NCI-H1048 (cell line): ENCODE measurements around the gene KLF13.

ENCODE experiments used
- DNase-seq: peaks from one replicate; lab custom pipeline; 2025; lab: John Stamatoyannopoulos, UW

KLF13 gene

DNA sequence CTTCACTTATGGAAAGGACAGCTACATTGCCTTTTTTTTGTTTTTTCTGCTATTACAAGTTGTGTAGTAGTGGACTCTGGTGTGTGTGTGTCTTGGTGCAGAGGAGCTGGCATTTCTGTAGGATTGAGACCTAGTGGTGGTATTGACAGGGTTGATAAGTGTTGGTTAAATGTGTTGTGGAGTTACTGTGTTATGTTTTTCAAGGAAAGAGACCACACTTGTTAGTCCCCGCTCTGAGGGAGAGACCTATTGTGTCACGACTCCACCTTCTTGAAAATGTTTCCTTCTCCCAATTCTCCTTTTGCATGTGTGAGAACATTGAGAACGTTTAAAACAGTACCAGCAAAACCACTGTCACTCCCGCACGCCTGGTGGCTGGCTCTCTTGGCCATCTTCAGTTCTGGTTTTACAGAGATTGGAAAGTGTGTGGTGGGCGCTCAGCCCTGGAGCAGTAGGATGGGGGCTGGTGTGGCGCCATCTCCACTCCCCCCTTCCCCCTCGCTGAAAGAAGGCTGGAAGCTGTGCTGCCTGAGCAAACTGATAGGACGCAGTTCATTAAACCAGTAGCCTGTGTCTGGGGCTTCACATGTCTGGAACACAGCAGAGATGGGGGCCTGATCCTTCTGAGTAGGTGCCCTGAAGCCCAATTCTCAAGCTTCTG lies 5.5 kb downstream of the KLF13 start:
- no peak for DNase-seq

DNA sequence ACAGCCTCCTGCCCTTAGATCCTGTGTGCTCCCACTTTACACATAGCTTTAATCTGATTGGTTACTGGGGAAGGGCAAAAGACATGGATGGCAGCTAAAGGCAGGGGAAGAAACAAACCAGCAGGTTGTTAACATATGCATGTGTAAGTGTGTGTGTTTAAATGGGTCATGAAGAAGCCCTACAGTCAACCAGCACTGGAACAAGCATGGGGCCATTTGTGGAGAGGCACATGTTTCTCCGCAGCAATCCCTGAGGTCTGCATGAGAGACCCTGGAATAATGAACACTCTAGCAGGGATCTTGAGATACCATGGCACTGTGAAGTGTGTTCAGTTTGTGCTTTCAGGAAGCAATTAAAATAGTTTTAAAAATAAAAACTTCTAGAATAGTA lies 6.0 kb downstream of the KLF13 start:
- no peak for DNase-seq

DNA sequence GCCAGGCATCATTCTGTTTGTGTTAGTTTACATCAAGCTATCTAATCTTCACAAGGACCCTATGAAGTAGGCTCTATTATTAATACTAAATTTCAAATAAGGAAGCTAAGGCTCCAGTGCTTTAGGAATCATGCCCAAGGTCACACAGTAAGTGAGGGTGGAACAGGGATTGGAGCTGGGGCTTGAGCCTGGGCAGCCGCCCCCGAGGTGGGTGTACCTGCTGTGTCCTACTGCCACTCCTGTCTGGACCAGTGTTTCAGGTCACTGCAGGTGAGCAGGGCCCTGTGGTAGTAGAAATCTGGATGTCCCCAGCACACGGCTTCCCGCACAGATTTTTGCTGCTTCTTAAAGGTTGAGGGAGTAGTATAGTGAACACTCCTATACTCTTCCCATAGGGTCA lies 6.5 kb downstream of the KLF13 start:
- no peak for DNase-seq

DNA sequence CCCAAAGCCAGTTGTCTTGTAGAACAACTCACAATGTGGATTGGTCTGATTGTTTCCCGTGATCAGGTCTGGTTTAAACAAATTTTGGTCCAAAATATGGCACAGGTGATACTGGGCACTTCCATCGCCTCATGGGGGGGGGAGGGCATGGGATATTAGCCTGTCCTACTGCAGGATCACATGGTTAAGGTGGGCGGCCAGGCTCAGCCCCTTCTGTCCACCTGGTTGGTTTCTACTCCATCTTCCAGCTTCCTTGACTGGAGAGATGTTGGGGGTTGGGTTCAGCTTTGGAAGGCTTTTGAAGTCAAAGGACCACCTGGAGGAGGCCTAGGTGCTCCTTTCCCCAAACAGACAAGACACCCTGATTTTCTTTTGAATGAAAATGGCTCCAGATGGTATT lies 7.2 kb downstream of the KLF13 start:
- DNase-seq = no peak

DNA sequence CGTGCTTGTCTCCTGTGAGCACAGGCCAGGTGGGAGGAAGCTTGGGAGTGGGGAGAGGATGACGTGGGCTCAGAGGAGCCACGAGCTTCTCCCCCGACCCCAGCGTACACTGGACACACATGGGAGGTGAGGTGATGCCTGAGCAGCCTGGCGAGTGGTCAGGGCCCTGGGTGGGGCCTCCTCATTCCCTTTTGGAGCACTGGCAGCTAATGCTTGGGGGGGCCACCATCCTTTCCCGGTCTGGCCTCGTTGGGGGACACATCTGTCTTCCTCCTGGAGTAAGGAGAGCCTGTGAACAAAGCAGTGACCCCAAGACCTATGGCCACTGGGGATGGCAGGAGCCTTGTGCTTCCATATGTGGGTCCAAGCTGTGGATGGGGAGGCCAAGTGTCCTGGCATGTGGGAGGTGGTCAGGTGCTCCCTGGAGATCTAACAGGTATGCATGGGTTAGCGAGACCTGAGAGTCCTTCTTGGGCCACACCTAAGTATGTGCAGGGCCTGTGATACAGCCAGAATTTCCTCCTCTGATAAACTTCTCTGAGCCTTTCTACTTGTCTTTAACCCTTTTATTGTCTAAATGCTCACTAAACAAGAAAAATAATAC lies 9.5 kb downstream of the KLF13 start:
- DNase-seq = no peak

DNA sequence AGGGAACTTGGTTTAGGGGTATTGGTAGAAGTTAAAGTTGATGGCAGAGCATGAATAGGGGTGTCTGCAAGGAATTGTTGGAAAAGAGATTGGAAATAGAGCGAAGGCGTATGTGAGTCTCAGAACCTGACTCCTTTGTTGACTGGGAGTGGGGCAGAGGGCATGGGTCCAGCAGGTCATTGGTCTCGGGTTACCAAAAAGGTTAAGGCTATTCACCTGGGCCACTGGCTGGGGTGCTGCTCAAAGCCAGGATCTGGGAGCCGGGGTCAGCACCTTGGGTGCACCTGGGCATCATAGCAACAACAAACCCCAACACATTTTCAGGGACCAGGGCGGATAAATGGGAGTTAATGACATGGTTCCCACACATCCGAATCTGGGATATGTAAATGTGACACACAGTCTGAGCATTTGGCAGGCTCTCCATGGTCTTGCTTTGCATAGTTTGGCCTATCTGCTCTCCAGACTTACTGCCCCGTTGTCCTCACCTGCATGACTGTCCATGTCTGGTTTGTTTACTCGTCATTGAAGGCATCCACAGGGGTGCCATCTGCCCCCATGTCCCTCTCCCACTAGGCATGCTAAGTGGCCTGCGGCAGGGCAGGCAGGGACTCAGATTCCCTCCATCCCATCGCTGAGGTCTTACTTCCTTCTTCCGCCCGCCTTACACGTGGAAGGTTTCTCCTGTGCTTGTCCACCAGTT lies 10.1 kb downstream of the KLF13 start:
- no peak for DNase-seq

DNA sequence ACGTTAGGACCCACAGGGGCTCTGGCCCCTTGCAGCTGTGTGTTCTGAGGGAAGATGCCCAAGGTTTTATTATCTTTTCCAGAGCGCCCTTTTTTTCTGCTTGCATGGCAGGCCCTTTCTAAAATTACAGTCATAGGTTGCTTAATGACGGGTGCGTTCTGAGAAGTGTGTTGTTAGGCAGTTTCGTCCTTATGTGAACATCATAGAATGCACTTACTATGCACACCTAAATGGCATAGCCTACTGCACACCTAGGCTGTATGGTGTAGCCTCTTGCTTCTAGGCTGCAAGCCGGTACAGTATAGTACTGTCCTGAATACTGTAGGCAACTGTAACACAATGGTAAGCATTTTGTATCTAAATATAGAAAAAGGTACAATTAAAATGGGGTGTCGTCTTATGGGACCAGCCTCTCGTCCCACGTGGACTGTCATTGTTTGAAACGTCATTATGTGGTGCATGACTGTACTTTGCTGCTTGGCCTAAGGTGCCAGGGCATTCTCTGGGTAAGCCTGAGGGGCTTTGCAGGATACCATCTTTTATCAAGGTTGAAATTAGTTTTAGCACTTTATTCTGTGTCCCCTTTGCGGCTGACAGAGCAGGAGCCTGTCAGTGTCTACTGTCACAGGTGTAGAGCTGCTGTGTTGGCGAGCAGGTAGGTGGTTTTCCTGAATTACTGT lies 10.9 kb downstream of the KLF13 start:
- DNase-seq = no peak

DNA sequence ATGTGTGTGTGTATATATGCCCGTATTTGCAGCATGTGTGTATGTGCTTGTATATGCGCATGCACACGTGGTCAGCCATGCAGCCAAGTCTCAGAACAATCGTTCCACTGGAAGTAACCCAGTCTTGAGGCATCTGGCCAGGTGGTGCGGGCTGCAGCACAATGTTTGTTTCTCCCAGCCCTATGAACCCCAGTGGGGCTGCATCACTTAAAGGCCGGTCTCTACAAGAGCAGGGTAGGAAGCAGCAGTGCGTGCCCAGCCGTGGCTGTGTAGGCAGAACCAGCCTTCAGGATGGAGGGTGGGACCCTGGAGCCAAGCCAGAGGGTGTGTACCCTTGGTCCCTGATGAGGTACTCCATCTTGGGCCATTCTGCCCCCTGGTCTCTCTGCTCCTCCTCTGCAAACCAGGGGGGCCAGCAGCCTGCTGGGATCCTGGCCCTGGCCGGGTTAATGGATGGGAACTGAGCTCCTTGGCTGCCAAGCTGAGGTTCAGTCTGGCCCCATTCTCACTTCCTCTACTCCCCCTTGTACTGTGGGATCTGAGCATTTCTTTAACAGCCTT lies 11.8 kb downstream of the KLF13 start:
- no peak for DNase-seq

DNA sequence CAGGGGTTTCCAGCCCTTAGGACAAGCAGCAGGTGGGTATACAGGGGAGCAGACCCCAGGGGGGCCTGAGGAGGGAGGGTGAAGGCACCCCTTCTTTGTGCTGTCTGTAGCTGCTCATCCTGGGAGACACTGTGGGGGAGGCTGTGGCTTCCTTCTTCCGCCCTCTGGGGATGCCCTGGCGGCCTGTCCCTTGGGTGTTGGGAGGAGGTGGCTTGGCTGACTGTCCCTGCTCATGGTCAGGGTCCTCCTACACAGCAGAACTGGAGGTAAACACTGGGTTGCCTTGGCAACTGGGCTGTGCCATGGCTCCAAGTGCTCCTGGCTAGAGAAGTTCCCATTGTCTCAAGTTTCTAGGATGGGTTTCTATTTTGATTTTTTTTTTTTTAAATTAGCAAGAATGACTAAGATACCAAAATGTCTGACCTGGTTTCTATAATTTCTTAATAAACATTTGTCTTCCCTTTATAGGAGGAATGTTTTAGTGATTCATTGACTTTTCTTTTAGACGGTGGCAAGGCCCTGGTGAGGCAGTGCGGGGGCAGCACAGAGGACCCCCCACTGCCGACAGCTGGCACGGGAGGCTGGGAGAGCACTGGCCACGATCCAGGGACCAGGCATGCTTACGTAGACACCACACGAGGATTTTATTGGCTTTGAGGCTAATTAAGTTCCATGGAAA lies 12.4 kb downstream of the KLF13 start:
- DNase-seq = no peak

DNA sequence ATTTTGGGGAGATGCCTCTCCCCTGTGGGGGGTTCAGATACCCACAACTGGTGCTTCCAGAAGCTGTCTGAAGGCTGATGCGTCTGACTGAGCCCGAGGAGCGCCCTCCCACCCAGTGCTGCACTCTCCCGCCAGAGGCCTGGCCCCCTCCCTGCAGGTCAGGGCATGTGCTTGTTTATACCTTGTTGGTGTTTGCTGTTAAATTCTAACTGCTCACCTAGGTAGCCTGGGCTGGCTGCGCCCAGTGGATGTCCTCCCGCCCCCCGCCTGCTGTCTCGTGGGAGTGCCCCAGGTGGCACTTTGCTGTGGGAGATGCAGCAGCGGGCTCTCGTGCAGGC lies 12.9 kb downstream of the KLF13 start:
- DNase-seq = no peak

DNA sequence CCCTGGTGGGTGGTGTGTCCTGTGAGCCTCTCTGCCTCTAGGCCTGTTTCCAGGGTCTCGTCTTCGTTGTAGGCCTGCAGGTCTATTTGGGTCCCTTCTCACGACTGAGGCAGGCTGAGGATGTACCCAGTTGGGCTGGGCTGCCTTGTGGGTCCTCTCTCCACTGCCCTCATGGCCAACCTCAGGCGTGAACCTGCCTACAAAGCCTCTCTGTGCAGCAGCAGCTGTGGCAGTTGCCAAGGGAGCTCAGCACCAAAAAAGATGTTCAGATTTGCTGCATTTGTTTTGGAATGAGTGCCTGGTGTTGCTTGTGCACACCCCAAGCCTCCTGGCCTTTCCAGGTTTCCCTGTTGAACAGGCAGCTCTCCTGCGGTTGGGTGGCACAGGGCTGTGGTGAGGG lies 13.4 kb downstream of the KLF13 start:
- DNase-seq = no peak

DNA sequence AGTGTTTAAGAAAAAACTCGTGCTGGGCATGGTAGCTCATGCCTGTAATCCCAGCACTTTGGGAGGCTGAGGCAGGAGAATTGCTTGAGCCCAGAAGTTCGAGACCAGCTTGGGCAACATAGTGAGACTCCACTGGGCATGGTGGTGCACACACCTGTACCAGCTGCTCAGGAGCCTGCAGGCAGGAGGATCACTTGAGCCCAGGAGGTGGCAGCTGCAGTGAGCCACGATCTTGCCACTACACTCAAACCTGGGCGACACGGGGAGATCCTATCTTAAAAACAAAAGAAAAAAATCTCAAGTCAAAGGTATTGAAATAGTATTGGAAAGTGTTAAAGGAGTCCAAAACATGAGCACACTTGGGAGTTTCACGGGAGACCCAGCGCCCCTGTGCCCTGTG lies 14.0 kb downstream of the KLF13 start:
- DNase-seq = no peak

DNA sequence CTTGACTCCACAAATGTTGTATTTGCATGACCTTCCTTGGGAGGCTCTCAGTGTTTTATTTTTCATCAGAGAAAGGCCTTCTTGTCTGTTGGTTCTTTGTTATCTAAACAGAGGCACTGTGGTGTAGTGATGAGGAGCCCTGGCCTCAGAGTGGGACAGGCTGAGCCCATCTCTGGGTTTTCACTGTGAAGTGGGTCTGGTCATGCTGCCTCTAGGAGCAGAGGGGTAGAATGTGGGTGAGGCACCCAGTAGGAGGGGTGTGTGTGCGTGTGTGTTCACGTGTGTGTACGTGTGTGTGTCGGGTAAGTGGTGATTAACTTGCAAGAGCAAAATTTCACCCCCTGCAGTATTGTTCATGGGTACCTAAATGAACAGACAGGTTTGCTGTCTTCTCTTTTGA lies 14.4 kb downstream of the KLF13 start:
- no peak for DNase-seq

DNA sequence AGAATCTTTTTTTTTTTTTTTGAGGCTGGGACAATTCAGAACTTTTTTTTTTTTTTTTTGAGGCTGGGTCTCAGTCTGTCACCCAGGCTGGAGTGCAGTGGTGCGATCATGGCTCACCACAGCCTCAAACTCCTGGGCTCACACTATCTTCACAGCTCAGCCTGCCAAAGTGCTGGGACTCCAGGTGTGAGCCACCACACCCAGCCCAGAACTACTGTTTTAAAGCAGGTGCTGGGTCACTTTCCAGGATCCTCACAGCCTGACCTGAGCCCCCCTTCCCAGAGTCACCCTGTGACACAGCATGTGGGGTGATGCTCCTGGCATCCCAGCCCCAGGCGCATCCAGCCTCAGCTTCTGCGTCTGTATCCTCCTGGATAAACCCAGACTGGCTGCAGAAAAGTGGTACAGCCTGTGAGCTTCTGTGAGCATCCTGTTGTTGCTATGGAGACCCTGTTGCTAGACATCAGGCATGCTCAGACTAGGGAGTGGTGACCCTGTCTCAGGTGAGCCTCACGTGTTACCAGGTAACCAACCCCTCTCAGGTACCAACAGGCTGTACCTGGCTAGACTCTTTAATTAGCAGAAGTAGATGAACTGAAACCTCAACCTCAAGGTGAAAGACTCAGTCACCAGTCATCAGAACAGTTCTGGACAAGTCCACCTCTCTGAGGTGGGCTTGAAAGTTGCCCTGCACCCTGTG lies 15.0 kb downstream of the KLF13 start:
- no peak for DNase-seq

DNA sequence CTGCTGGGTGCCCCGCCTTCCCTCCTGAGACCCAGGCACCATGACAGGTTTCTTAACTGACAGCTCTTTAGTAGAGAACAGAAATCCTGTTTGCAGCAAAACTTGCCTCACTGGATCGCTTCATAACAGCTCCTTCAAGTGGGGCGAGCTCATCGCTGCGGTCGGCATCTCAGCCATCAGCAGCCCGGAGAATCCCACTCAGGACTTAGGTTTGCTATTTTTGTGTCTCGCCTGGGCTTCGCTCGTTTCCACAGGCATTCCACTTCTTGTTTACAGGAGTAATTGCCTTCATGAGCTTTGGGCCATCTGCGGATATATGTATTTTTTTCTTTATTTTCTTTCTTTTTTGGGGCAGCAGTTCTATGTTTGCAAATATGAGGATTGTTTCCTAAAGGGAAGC lies 15.7 kb downstream of the KLF13 start:
- DNase-seq = no peak

DNA sequence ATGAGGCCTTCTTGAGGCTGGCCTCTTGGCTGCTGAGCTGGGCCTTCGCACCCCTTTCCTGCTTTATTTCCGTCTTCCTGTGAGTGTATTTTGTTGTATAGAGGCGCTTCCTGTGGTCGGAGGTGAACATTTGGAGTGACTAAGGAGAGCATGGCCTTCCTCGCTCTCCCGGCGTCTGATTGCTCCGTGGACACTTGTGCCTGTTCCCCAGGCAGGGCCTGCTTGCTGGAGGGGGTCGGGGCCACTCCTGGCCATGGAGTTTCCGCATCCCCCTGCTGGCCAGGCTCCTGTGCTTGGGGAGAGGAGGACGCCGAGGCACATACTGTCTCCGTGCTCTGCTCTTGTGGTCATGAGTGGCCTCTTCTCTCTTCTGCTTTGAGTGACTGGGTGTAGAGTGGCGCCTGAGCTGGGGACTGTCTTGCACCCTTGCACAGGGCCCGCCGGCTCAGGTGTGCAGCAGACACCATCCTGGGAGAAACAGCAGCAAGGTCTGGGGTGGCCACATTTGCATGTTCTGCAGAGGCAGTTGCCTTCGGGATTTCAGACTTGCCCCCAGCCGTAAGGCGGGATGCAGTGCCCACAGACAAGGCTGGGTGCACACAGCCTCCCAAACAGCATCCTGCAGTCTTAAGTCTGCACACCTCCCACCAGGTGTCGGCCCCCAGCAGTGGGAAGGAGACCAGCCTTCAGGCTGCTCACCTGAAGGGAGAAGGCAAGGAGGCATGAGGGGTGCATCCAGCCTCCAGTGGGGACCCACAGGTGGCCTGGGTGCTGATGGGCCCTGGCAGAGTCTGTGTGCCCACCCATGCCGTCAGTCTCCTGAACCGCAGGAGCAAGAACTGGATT lies 16.4 kb downstream of the KLF13 start:
- no peak for DNase-seq

DNA sequence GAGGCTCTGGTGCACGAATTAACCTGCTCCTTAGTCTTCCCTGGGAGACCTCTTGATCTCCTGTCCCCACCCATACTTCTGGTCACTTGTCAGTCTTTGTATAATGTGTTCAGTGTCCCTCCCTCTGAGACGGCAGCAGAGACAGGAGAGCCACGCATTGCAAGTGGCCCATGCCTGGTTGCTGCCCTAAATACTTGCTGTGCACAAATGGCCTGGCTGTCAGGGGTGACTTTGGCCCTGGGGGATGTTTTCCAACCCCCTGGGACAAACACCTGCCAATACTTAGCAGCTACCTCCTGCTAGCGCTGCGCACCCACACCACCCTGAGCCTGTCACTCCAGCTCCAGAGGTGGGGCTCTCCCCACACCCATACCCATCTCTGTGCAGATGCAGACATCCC lies 17.2 kb downstream of the KLF13 start:
- no peak for DNase-seq

DNA sequence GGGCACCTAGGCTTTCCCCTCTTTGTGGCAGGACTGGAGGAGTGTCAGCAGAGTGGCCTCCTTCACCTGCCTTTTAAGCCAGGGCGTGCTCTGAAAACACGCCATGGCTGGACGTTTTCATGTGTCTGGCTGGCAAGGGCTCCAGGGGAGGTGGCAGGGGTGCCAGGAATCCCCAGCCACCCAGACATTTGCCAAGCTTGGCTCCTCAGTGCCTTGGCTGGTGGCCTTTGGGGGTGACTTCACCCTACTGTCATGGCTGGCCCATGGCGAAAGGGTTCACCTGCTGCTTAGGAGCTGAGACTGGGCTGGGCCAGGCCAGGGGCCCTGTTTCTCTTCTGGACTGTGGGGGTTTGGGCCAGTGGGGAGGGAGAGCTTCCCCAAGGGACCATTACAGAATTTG lies 17.6 kb downstream of the KLF13 start:
- DNase-seq = no peak

DNA sequence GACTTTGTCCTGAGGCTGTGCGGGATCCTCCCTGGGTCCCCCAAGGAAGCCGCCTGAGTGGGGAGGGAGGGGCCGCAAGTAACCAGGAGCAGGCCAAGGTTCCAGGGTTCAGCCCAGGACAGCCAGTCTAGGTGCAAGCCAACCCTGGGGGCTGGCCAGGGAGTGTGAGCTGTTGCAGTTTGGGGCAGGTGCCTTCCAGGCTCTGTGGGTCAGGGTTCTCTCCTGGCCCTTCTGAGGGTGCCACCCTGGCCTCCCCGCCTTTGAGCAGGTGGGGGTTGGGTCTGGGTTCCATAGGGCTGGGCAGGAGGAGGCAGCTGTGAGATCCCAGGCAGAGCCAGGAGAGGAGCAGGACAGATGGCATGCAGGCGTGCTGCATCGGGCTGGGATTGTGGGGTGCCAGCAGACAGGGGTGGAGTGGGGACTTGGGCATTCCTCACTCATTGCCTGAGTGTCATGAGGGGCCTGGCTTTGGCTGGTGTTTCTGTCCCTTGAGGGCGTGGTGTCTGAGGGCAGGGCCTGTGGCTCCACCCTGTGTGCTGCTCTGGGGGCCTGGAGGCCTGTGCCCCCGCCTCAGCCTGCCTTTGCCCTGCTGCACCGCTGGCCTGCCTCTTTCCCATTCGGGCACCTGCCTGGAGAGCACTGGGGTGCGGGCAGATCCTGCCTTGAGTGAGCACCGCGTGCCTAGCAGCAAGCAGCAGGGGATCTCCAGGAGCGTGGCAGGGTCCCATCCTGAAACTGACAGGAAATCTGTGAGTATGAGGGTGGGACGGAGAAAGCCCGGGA lies 18.4 kb downstream of the KLF13 start:
- DNase-seq = no peak
